Kidney epithelial cell (primary cell): ENCODE results near the gene LY6G5B. TPM values are rescaled to one million over a fixed set of nuclear protein-coding genes. Genes with fewer than 3 reads are reported as not detected.

Source experiments
- DNase-seq: peaks from one replicate; pipeline ENCODE4 v3.0.0-alpha.2; 2010; ENCODE audit warnings: low read depth
- H3K27me3 ChIP-seq: 2 replicates; pipeline ENCODE4 v1.6.0; 2011; ENCODE audit warnings: low read length; ENCODE audit not compliant: control insufficient read depth, insufficient read depth
- H3K36me3 ChIP-seq: 2 replicates; pipeline ENCODE4 v1.5.1; 2011; ENCODE audit warnings: low read length; ENCODE audit not compliant: control insufficient read depth, insufficient read depth
- H3K4me3 ChIP-seq: 2 replicates; pipeline ENCODE4 v1.5.1; 2011; ENCODE audit warnings: low read depth, mild to moderate bottlenecking, control low read depth, low read length
- total RNA-seq: library from RNA; depleted of rRNA; stranded (reverse); fragments of >200 nt; gene quantifications from 2 replicates; pipeline ENCODE4 v1.2.3, GENCODE V29; 2015
- TF ChIP-seq, protein P1 (sequence below): IDR thresholded peaks from 2 replicates; pipeline ENCODE4 v1.5.1; 2011; ENCODE audit warnings: mild to moderate bottlenecking, moderate library complexity, low read length, control low read depth, inconsistent platforms; ENCODE audit not compliant: insufficient read depth, poor library complexity, severe bottlenecking

LY6G5B gene
- total RNA-seq, 1 donor from 2014 or later = 2.8 TPM

GRCh38 chr6:31634969-31635575, 34.7 kb upstream of the LY6G5B start:
- TF ChIP-seq, protein P1, sequence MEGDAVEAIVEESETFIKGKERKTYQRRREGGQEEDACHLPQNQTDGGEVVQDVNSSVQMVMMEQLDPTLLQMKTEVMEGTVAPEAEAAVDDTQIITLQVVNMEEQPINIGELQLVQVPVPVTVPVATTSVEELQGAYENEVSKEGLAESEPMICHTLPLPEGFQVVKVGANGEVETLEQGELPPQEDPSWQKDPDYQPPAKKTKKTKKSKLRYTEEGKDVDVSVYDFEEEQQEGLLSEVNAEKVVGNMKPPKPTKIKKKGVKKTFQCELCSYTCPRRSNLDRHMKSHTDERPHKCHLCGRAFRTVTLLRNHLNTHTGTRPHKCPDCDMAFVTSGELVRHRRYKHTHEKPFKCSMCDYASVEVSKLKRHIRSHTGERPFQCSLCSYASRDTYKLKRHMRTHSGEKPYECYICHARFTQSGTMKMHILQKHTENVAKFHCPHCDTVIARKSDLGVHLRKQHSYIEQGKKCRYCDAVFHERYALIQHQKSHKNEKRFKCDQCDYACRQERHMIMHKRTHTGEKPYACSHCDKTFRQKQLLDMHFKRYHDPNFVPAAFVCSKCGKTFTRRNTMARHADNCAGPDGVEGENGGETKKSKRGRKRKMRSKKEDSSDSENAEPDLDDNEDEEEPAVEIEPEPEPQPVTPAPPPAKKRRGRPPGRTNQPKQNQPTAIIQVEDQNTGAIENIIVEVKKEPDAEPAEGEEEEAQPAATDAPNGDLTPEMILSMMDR = no peak
- no peak overlapping the region for H3K4me3 ChIP-seq
- H3K27me3 ChIP-seq = no peaks in the 10 kb centered on the region
- H3K36me3 ChIP-seq = peaks cover 7% of the 10 kb centered on the region
- no peak for DNase-seq

- TF ChIP-seq, protein P1 = no peak
- Histone ChIP-seq H3K36me3 (peaks cover 7% of the 10 kb centered on the region), H3K4me3 (no peak overlapping the region), H3K27me3 (no peaks in the 10 kb centered on the region)
- no peak for DNase-seq
Measured at GRCh38 chr6:31636698-31637596, 32.8 kb upstream of the LY6G5B start.

DNA sequence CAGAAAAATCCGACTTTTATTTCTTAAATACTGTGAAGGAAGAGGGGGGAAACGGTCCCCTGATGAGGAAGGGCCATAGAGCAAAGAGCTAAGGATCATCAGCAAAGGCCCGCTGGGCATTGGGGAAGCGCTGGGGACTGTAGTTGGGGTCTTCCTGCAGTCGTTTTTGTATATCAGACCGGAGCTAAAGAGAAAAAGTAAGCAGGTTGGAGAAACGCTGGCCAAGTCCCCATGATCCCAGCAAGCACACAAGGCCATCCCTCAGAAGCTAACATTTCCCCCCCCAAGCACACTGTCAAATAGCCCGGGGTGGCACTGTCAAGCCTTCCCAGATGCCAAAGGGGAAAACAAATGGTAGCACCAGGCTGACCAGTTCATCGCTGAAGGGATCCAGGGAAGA, 30.7 kb upstream of the LY6G5B start:
- no peak overlapping the region for H3K4me3 ChIP-seq
- DNase-seq = no peak
- TF ChIP-seq, protein P1 = no peak
- no peaks in the 10 kb centered on the region for H3K27me3 ChIP-seq
- H3K36me3 ChIP-seq = peaks cover 5% of the 10 kb centered on the region

DNA sequence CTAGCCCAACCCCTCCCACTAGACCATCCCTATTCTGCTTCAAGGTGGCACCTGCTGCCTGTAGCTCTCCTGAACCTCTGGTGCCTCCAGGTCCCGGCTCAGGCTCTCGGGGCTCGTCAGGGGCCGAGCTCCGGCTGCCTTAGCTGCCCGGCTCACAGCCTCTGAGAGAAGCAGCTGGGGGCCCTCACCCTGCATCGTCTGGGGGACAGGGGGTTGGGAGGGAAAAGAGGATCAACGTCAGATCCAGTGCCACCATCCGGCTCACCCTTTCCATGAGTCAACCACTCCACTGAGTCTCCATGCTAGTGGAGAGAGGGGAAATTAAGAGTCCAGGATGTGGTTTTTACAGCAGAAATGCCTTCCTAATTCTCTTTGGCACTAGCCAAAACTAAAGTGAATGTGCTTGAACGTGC, 30.3 kb upstream of the LY6G5B start:
- TF ChIP-seq, protein P1 = no peak
- no peak for DNase-seq
- H3K27me3 ChIP-seq = no peaks in the 10 kb centered on the region
- no peak overlapping the region for H3K4me3 ChIP-seq
- H3K36me3 ChIP-seq = peaks cover 3% of the 10 kb centered on the region

DNA sequence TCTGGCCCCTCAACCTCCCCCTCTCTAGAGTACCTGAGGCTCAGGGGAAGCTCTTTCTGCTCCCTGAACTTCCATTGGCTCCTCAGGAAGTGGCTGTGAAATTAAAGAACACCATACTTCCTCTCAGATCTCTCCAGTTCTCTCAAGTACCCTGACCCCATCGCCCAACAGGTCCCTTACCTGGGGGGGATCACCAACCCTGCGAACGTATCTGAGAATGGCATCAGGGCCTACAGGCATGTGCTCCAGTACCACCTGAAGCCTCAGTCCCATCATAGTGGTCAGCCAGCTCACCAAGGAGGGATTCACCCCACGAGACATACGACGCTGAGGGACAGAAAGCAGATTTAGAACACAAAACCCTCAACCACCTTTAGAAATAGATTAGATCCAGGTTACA, 29.2 kb upstream of the LY6G5B start:
- Histone ChIP-seq H3K36me3 (peaks cover 4% of the 10 kb centered on the region), H3K27me3 (no peaks in the 10 kb centered on the region), H3K4me3 (no peak overlapping the region)
- TF ChIP-seq, protein P1 = no peak
- no peak for DNase-seq

GRCh38 chr6:31641370-31641769, 28.4 kb upstream of the LY6G5B start:
- H3K4me3 ChIP-seq = no peak overlapping the region
- no peaks in the 10 kb centered on the region for H3K27me3 ChIP-seq
- H3K36me3 ChIP-seq = peaks cover 4% of the 10 kb centered on the region
- TF ChIP-seq, protein P1 = no peak
- no peak for DNase-seq
